Panc1 (cell line): Measurements from ENCODE around the gene IP6K1. TPM values are rescaled to one million over a fixed set of nuclear protein-coding genes. Genes with fewer than 3 reads are reported as not detected.
"Not testable (repeated sequence)": the region's sequence is repeated elsewhere in the genome, so short reads cannot be mapped to it uniquely, and the experiment has no call there.

ENCODE experiments used
- ATAC-seq: fragments of 200-7000 bp; cut with Tn5 transposase; 2 replicates; pipeline ENCODE4 v1.9.1; 2020; ENCODE audit warnings: mild to moderate bottlenecking, moderate library complexity
- BruUV-seq: library from RNA; stranded (reverse); fragments of 400-500 nt; replicated peaks from 2 replicates; lab custom pipeline; 2021; lab: Mats Ljungman, UMichigan
- CTCF ChIA-PET: fragments of 300-600 bp; sonication (Branson Sonifier 250); formaldehyde crosslinking; loops from one replicate; lab custom pipeline; 2022; ENCODE audit warnings: antibody characterized with exemption; lab: Charles Lee
- POLR2A ChIA-PET: fragments of 300-600 bp; sonication (Branson Sonifier 250); formaldehyde crosslinking; loops from one replicate; lab custom pipeline; 2022; ENCODE audit warnings: antibody characterized with exemption; lab: Charles Lee
- DNase-seq: peaks from one replicate; pipeline ENCODE4 v3.0.0-alpha.2; 2010; ENCODE audit warnings: low read depth, low spot score
- H3K27ac ChIP-seq: 2 replicates; pipeline ENCODE4 v1.5.1; 2011; ENCODE audit warnings: mild to moderate bottlenecking, low read length, inconsistent platforms
- H3K27me3 ChIP-seq: fragments of 200-500 bp; sonication (Bioruptor generic); 2 replicates; pipeline ENCODE4 v1.6.0; 2014; ENCODE audit warnings: low read length, inconsistent platforms; ENCODE audit not compliant: control insufficient read depth, insufficient read depth
- H3K36me3 ChIP-seq: fragments of 200-500 bp; sonication (Bioruptor generic); 2 replicates; pipeline ENCODE4 v1.5.1; 2014; ENCODE audit warnings: inconsistent platforms, mild to moderate bottlenecking, low read length, moderate library complexity; ENCODE audit not compliant: control insufficient read depth, insufficient read depth
- H3K4me1 ChIP-seq: 2 replicates; pipeline ENCODE4 v1.5.1; 2011; ENCODE audit warnings: inconsistent platforms, mild to moderate bottlenecking, low read length, moderate library complexity; ENCODE audit not compliant: control insufficient read depth, insufficient read depth
- H3K4me3 ChIP-seq, 2 experiments: 2 replicates each; pipeline ENCODE4 v1.5.1; 2011 to 2012; ENCODE audit warnings: low read depth in 2 of 2, low read length in 2 of 2, mild to moderate bottlenecking in 2 of 2, inconsistent platforms in 1 of 2, moderate library complexity in 1 of 2
- H3K9me3 ChIP-seq: fragments of 200-500 bp; sonication (Bioruptor generic); 2 replicates; pipeline ENCODE4 v1.5.1; 2014; ENCODE audit warnings: low read depth, mild to moderate bottlenecking, inconsistent platforms, low read length, moderate library complexity; ENCODE audit not compliant: control insufficient read depth, insufficient read depth
- POLR2AphosphoS5 ChIP-seq: IDR thresholded peaks from 2 replicates; pipeline ENCODE4 v1.6.1; 2012; ENCODE audit warnings: mild to moderate bottlenecking, low read depth, low read length, moderate library complexity
- SIN3A ChIP-seq: IDR thresholded peaks from 2 replicates; pipeline ENCODE4 v1.6.1; 2012; ENCODE audit warnings: low read depth, mild to moderate bottlenecking, low read length, moderate library complexity, borderline replicate concordance; ENCODE audit not compliant: insufficient read depth
- TCF7L2 ChIP-seq: IDR thresholded peaks from 2 replicates; pipeline ENCODE4 v1.6.1; 2011; ENCODE audit warnings: mild to moderate bottlenecking, low read depth, low read length, inconsistent platforms
- in situ Hi-C: cut with HindIII; loops from 2 replicates; pipeline ENCODE4 v1.10.0; 2016; ENCODE audit warnings: low sequenced_read_pairs, low pct_unique_long_range_greater_than_20kb
- intact Hi-C: fragments of 100-400 bp; cut with micrococcal nuclease; formaldehyde crosslinking; loops from one replicate; pipeline ENCODE4 v1.10.0; 2022; ENCODE audit not compliant: unreplicated experiment
- total RNA-seq: library from RNA; stranded (reverse); gene quantifications from one replicate; pipeline ENCODE4 v1.2.1, GENCODE V29; 2021; ENCODE audit not compliant: unreplicated experiment
- TF ChIP-seq, protein P1 (sequence below): fragments of 450-650 bp; IDR thresholded peaks from 2 replicates; pipeline ENCODE4 v1.5.1; 2017; ENCODE audit warnings: mild to moderate bottlenecking
- TF ChIP-seq, protein P2 (sequence below), 2 experiments: IDR thresholded peaks; 2 replicates each; pipeline ENCODE4 v1.6.1; 2011 to 2012; ENCODE audit warnings: low read depth in 2 of 2, control low read depth in 1 of 2, low read length in 1 of 2, mild to moderate bottlenecking in 1 of 2, moderate library complexity in 1 of 2; ENCODE audit not compliant: insufficient read depth in 1 of 2

IP6K1 gene
- total RNA-seq, 1 experiment from 2014 or later, result 39.8 TPM

GRCh38 chr3:49781415-49782199, 4.7 kb downstream of the IP6K1 start:
- intact Hi-C loops (no loop called here), in situ Hi-C loops (no loop called here)
- no peaks in the 10 kb centered on the region for H3K9me3 ChIP-seq
- CTCF ChIA-PET, result interaction anchor here (0.6 kb wide), 1 partner anchor 60 kb away, joined by 3 read pairs; no protein-coding TSS in a partner anchor
- no peak overlapping the region for H3K4me3 ChIP-seq
- TF ChIP-seq POLR2AphosphoS5 (no peak), SIN3A (no peak), TCF7L2 (no peak)
- TF ChIP-seq, protein P1, sequence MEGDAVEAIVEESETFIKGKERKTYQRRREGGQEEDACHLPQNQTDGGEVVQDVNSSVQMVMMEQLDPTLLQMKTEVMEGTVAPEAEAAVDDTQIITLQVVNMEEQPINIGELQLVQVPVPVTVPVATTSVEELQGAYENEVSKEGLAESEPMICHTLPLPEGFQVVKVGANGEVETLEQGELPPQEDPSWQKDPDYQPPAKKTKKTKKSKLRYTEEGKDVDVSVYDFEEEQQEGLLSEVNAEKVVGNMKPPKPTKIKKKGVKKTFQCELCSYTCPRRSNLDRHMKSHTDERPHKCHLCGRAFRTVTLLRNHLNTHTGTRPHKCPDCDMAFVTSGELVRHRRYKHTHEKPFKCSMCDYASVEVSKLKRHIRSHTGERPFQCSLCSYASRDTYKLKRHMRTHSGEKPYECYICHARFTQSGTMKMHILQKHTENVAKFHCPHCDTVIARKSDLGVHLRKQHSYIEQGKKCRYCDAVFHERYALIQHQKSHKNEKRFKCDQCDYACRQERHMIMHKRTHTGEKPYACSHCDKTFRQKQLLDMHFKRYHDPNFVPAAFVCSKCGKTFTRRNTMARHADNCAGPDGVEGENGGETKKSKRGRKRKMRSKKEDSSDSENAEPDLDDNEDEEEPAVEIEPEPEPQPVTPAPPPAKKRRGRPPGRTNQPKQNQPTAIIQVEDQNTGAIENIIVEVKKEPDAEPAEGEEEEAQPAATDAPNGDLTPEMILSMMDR, result no peak
- TF ChIP-seq, protein P2, sequence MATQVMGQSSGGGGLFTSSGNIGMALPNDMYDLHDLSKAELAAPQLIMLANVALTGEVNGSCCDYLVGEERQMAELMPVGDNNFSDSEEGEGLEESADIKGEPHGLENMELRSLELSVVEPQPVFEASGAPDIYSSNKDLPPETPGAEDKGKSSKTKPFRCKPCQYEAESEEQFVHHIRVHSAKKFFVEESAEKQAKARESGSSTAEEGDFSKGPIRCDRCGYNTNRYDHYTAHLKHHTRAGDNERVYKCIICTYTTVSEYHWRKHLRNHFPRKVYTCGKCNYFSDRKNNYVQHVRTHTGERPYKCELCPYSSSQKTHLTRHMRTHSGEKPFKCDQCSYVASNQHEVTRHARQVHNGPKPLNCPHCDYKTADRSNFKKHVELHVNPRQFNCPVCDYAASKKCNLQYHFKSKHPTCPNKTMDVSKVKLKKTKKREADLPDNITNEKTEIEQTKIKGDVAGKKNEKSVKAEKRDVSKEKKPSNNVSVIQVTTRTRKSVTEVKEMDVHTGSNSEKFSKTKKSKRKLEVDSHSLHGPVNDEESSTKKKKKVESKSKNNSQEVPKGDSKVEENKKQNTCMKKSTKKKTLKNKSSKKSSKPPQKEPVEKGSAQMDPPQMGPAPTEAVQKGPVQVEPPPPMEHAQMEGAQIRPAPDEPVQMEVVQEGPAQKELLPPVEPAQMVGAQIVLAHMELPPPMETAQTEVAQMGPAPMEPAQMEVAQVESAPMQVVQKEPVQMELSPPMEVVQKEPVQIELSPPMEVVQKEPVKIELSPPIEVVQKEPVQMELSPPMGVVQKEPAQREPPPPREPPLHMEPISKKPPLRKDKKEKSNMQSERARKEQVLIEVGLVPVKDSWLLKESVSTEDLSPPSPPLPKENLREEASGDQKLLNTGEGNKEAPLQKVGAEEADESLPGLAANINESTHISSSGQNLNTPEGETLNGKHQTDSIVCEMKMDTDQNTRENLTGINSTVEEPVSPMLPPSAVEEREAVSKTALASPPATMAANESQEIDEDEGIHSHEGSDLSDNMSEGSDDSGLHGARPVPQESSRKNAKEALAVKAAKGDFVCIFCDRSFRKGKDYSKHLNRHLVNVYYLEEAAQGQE (IDR thresholded peaks at IDR 0.05; ENCODE audit: insufficient read depth in 1 of 2, low read depth in 2 of 2, low read length in 1 of 2), result no peak
- peaks cover 3% of the 10 kb centered on the region for H3K4me1 ChIP-seq
- POLR2A ChIA-PET, result interaction anchor here (0.6 kb wide), 1 partner anchor 114 kb away, joined by 3 read pairs; no protein-coding TSS in a partner anchor
- H3K27me3 ChIP-seq, result no peaks in the 10 kb centered on the region
- no TSS peak for BruUV-seq
- no peak for DNase-seq
- no peak overlapping the region for H3K27ac ChIP-seq
- H3K36me3 ChIP-seq, result no peaks in the 10 kb centered on the region
- no peak for ATAC-seq

- DNase-seq, H3K4me3 ChIP-seq, H3K9me3 ChIP-seq, H3K36me3 ChIP-seq, H3K4me1 ChIP-seq, in situ Hi-C loops, H3K27me3 ChIP-seq, POLR2A ChIA-PET, BruUV-seq, intact Hi-C loops, CTCF ChIA-PET, H3K27ac ChIP-seq, ATAC-seq: not testable (repeated sequence)
These were observed 5.4 kb downstream of the IP6K1 start for GRCh38 chr3:49780975-49781365.
